Measurements from ENCODE around the gene PHKB.

DNA sequence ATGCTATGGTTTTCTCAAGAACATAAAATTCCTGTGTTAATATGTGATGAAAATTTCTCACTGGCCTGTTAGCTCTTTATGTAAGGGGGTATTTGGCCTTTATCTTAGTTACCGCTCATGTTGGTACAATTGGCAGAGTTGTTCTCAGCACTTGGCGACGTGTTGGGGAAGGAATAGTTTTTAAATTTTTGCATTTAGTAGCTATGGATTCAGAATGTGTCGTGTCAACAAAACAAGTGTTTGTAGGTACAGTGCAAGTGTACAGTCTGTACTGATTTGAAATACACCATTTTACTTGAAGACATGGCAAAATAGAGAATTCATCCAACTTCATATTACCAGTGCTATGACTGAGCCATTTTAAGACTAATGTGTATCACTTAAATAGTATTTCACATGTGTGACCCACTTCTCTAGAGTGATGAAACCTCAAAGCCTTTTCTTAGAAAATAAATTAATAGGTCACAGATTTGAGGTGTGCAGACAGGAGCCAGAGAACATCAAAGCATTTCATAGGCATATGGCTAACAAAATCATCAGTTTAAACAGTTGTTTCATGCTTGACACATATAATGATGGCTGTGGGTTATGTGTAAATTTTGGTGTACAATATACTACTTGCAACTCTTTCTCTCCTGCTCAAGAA lies 150.8 kb downstream of the PHKB start:
- TF ChIP-seq, protein P1, sequence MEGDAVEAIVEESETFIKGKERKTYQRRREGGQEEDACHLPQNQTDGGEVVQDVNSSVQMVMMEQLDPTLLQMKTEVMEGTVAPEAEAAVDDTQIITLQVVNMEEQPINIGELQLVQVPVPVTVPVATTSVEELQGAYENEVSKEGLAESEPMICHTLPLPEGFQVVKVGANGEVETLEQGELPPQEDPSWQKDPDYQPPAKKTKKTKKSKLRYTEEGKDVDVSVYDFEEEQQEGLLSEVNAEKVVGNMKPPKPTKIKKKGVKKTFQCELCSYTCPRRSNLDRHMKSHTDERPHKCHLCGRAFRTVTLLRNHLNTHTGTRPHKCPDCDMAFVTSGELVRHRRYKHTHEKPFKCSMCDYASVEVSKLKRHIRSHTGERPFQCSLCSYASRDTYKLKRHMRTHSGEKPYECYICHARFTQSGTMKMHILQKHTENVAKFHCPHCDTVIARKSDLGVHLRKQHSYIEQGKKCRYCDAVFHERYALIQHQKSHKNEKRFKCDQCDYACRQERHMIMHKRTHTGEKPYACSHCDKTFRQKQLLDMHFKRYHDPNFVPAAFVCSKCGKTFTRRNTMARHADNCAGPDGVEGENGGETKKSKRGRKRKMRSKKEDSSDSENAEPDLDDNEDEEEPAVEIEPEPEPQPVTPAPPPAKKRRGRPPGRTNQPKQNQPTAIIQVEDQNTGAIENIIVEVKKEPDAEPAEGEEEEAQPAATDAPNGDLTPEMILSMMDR (conservative IDR thresholded peaks at IDR 0.05 in 1 of 2, IDR thresholded peaks at IDR 0.05 in 1 of 2; ENCODE audit: low read depth in 1 of 2, low read length in 2 of 2): no peak
- no peak for TF ChIP-seq EZH2 (IDR thresholded peaks at IDR 0.05; ENCODE audit: low read length, missing control alignments)
